H1 (cell line): ENCODE data around the gene BIK. TPM values are rescaled to one million over a fixed set of nuclear protein-coding genes. Genes with fewer than 3 reads are reported as not detected.

Source experiments
- CTCF ChIA-PET: fragments of 300-600 bp; sonication (Branson Sonifier 250); formaldehyde crosslinking; loops from one replicate; lab custom pipeline; 2021; ENCODE audit not compliant: partially characterized antibody; lab: Charles Lee
- POLR2A ChIA-PET: fragments of 300-600 bp; sonication (Branson Sonifier 250); formaldehyde crosslinking; loops from one replicate; lab custom pipeline; 2021; ENCODE audit warnings: inconsistent platforms; ENCODE audit not compliant: partially characterized antibody; lab: Charles Lee
- DNase-seq, 2 experiments: peaks; one replicate each; pipeline versions ENCODE4 v3.0.0 to v3.0.0-alpha.2; 2010 to 2022; ENCODE audit warnings: low spot score in 2 of 2, low read depth in 1 of 2, mixed read lengths in 1 of 2
- FAIRE-seq: peaks from 2 replicates; lab custom pipeline; 2011; peaks lifted over from hg19 to GRCh38; lab: Jason Lieb, UNC
- H2AFZ ChIP-seq: 2 replicates; pipeline ENCODE4 v1.8.1; 2012; ENCODE audit warnings: low read length, inconsistent platforms
- H2AK5ac ChIP-seq: 2 replicates; pipeline ENCODE4 v1.6.1; 2013; ENCODE audit warnings: low read depth, low read length
- H2BK120ac ChIP-seq: replicated peaks from 2 replicates; pipeline ENCODE3; 2013; ENCODE audit warnings: low read depth, low read length, inconsistent platforms
- H2BK12ac ChIP-seq: 2 replicates; pipeline ENCODE4 v1.6.1; 2013; ENCODE audit warnings: low read depth, low read length
- H2BK15ac ChIP-seq: 2 replicates; pipeline ENCODE4 v1.6.1; 2013; ENCODE audit warnings: low read length
- H2BK20ac ChIP-seq: 2 replicates; pipeline ENCODE4 v1.6.1; 2013; ENCODE audit warnings: low read length
- H2BK5ac ChIP-seq: 2 replicates; pipeline ENCODE4 v1.6.1; 2013; ENCODE audit warnings: low read depth, low read length
- H3K14ac ChIP-seq: 2 replicates; pipeline ENCODE4 v1.6.1; 2013; ENCODE audit warnings: inconsistent platforms; ENCODE audit not compliant: insufficient read length
- H3K18ac ChIP-seq: 2 replicates; pipeline ENCODE4 v1.6.1; 2013; ENCODE audit warnings: low read length; ENCODE audit errors: extremely low read depth
- H3K23ac ChIP-seq: 2 replicates; pipeline ENCODE4 v1.6.1; 2013; ENCODE audit warnings: inconsistent platforms; ENCODE audit not compliant: insufficient read length
- H3K23me2 ChIP-seq: 2 replicates; pipeline ENCODE4 v1.6.1; 2013; ENCODE audit warnings: low read depth, low read length
- H3K27ac ChIP-seq: 2 replicates; pipeline ENCODE4 v1.6.1; 2011; ENCODE audit warnings: low read depth, low read length, inconsistent platforms
- H3K27me3 ChIP-seq, 4 experiments: replicated peaks in 1 of 4; 1 replicate in 1 of 4; 2 replicates in 3 of 4; pipeline versions ENCODE4 v1.6.1 to v1.8.1; 2011 to 2013; ENCODE audit warnings: low read length in 3 of 4, mild to moderate bottlenecking in 3 of 4, inconsistent platforms in 2 of 4, mixed read lengths in 2 of 4, moderate library complexity in 1 of 4; ENCODE audit not compliant: control insufficient read depth in 3 of 4, insufficient read depth in 3 of 4; ENCODE audit errors: extremely low read depth in 1 of 4
- H3K36me3 ChIP-seq, 4 experiments: 2 replicates each; pipeline versions ENCODE4 v1.6.1 to v1.8.1; 2011 to 2013; ENCODE audit warnings: mild to moderate bottlenecking in 4 of 4, low read length in 3 of 4, moderate library complexity in 2 of 4, control low read depth in 1 of 4, inconsistent platforms in 1 of 4; ENCODE audit not compliant: insufficient read depth in 4 of 4, control insufficient read depth in 2 of 4
- H3K4ac ChIP-seq: replicated peaks from 2 replicates; pipeline ENCODE3; 2013; ENCODE audit warnings: low read length, low read depth, mixed read lengths, inconsistent platforms; ENCODE audit not compliant: insufficient read length
- H3K4me1 ChIP-seq, 4 experiments: replicated peaks in 1 of 4; 1 replicate in 1 of 4; 2 replicates in 3 of 4; pipeline versions ENCODE4 v1.6.1 to v1.8.1; 2011 to 2013; ENCODE audit warnings: low read length in 3 of 4, inconsistent platforms in 2 of 4, mixed read lengths in 1 of 4; ENCODE audit not compliant: insufficient read depth in 4 of 4, control insufficient read depth in 3 of 4
- H3K4me2 ChIP-seq, 2 experiments: 2 replicates each; pipeline versions ENCODE4 v1.6.1 to v1.8.1; 2011 to 2013; ENCODE audit warnings: low read depth in 2 of 2, low read length in 2 of 2, control low read depth in 1 of 2, inconsistent platforms in 1 of 2, mild to moderate bottlenecking in 1 of 2; ENCODE audit not compliant: insufficient read depth in 1 of 2
- H3K4me3 ChIP-seq, 4 experiments: fragments of 200-600, 300-600 bp in 1 of 4; sonication (generic), shearing (Covaris generic), sonication (Bioruptor Twin) in 1 of 4; 2 replicates each; pipeline versions ENCODE4 v1.5.1 to v1.8.1; 2011 to 2016; ENCODE audit warnings: low read length in 4 of 4, low read depth in 3 of 4, control low read depth in 2 of 4, inconsistent platforms in 2 of 4, mild to moderate bottlenecking in 2 of 4, mixed read lengths in 1 of 4, moderate library complexity in 1 of 4; ENCODE audit not compliant: insufficient read depth in 2 of 4; ENCODE audit errors: extremely low read depth in 1 of 4
- H3K56ac ChIP-seq: replicated peaks from 2 replicates; pipeline ENCODE3; 2013; ENCODE audit warnings: low read depth, mild to moderate bottlenecking, mixed read lengths, low read length, inconsistent platforms; ENCODE audit not compliant: insufficient read length
- H3K79me1 ChIP-seq: 2 replicates; pipeline ENCODE4 v1.6.1; 2013; ENCODE audit warnings: low read depth, low read length, control low read depth
- H3K79me2 ChIP-seq, 2 experiments: 2 replicates each; pipeline versions ENCODE4 v1.6.1 to v1.8.1; 2012 to 2013; ENCODE audit warnings: low read length in 2 of 2, mild to moderate bottlenecking in 2 of 2, inconsistent platforms in 1 of 2; ENCODE audit not compliant: insufficient read depth in 2 of 2, control insufficient read depth in 1 of 2
- H3K9ac ChIP-seq, 4 experiments: replicated peaks in 1 of 4; 1 replicate in 1 of 4; 2 replicates in 3 of 4; pipeline versions ENCODE4 v1.6.1 to v1.8.1; 2011 to 2013; ENCODE audit warnings: low read depth in 3 of 4, low read length in 3 of 4, control low read depth in 2 of 4, mild to moderate bottlenecking in 2 of 4, moderate library complexity in 2 of 4, inconsistent platforms in 1 of 4; ENCODE audit errors: extremely low read depth in 1 of 4
- H3K9me3 ChIP-seq, 2 experiments: 2 replicates each; pipeline versions ENCODE4 v1.6.1 to v1.8.1; 2012 to 2013; ENCODE audit warnings: mild to moderate bottlenecking in 2 of 2, moderate library complexity in 2 of 2, control low read depth in 1 of 2, inconsistent platforms in 1 of 2, low read depth in 1 of 2, low read length in 1 of 2, mixed read lengths in 1 of 2; ENCODE audit not compliant: insufficient read depth in 2 of 2
- H4K20me1 ChIP-seq, 2 experiments: replicated peaks in 1 of 2; 2 replicates each; pipeline versions ENCODE3 to v1.8.1; 2011 to 2013; ENCODE audit warnings: inconsistent platforms in 2 of 2, low read length in 2 of 2, mild to moderate bottlenecking in 1 of 2; ENCODE audit not compliant: insufficient read depth in 2 of 2, control insufficient read depth in 1 of 2
- H4K5ac ChIP-seq: 2 replicates; pipeline ENCODE4 v1.6.1; 2013; ENCODE audit warnings: low read length, low read depth, mixed read lengths, inconsistent platforms; ENCODE audit not compliant: insufficient read length
- H4K8ac ChIP-seq: 2 replicates; pipeline ENCODE4 v1.8.0; 2013; ENCODE audit warnings: mild to moderate bottlenecking, moderate library complexity, low read length, inconsistent platforms; ENCODE audit not compliant: insufficient read depth; ENCODE audit errors: extremely low read depth
- H4K91ac ChIP-seq: replicated peaks from 2 replicates; pipeline ENCODE3; 2013; ENCODE audit warnings: low read length, mixed read lengths, inconsistent platforms; ENCODE audit not compliant: insufficient read length
- ASH2L ChIP-seq: fragments of 200-600, 300-600 bp; sonication (generic); IDR thresholded peaks from one replicate; pipeline ENCODE4 v1.7.1; 2017; ENCODE audit warnings: low read length
- BACH1 ChIP-seq: IDR thresholded peaks from 2 replicates; pipeline ENCODE4 v1.6.1; 2012; ENCODE audit warnings: low read length, improper control_type of control experiment
- BCL11A ChIP-seq, 2 experiments: IDR thresholded peaks; one replicate each; pipeline ENCODE4 v1.6.1; 2011; ENCODE audit warnings: low read depth in 2 of 2, low read length in 2 of 2, mild to moderate bottlenecking in 2 of 2
- EP300 ChIP-seq, 2 experiments: IDR thresholded peaks; 1 replicate in 1 of 2; 2 replicates in 1 of 2; pipeline ENCODE4 v1.6.1; 2011 to 2012; ENCODE audit warnings: low read depth in 2 of 2, low read length in 2 of 2, mild to moderate bottlenecking in 2 of 2, borderline replicate concordance in 1 of 2, inconsistent platforms in 1 of 2, moderate library complexity in 1 of 2
- HDAC2 ChIP-seq, 2 experiments: fragments of 300-600 bp in 1 of 2; sonication (generic) in 1 of 2; IDR thresholded peaks; 2 replicates each; pipeline ENCODE4 v1.6.1; 2011 to 2012; ENCODE audit warnings: low read depth in 2 of 2, low read length in 2 of 2, mild to moderate bottlenecking in 2 of 2, moderate library complexity in 2 of 2, borderline replicate concordance in 1 of 2, inconsistent platforms in 1 of 2
- HDAC6 ChIP-seq: IDR thresholded peaks from one replicate; pipeline ENCODE4 v1.7.1; 2012; ENCODE audit warnings: low read depth, mild to moderate bottlenecking, inconsistent platforms, low read length, moderate library complexity
- JUN ChIP-seq: IDR thresholded peaks from 2 replicates; pipeline ENCODE4 v1.6.1; 2011; ENCODE audit warnings: low read depth, mild to moderate bottlenecking, improper control_type of control experiment, low read length
- POLR2AphosphoS5 ChIP-seq: IDR thresholded peaks from 2 replicates; pipeline ENCODE4 v1.6.1; 2011; ENCODE audit warnings: low read depth, low read length
- RFX5 ChIP-seq: IDR thresholded peaks from 2 replicates; pipeline ENCODE4 v1.6.1; 2011; ENCODE audit warnings: low read depth, low read length, improper control_type of control experiment, borderline replicate concordance
- RNF2 ChIP-seq: fragments of 200-900, 300-1000 bp; sonication (generic); IDR thresholded peaks from 2 replicates; pipeline ENCODE4 v1.7.1; 2016; ENCODE audit warnings: borderline replicate concordance, low read depth, mild to moderate bottlenecking, antibody characterized with exemption, low read length; ENCODE audit not compliant: poor library complexity, severe bottlenecking; ENCODE audit errors: missing control alignments
- RXRA ChIP-seq: IDR thresholded peaks from 2 replicates; pipeline ENCODE4 v1.6.1; 2011; ENCODE audit warnings: low read depth, mild to moderate bottlenecking, low read length, moderate library complexity; ENCODE audit not compliant: insufficient read depth
- SIN3A ChIP-seq, 2 experiments: IDR thresholded peaks in 1 of 2; conservative IDR thresholded peaks in 1 of 2; 2 replicates each; pipeline ENCODE4 v1.6.1; 2011 to 2012; ENCODE audit warnings: low read length in 2 of 2, improper control_type of control experiment in 1 of 2, low read depth in 1 of 2, mild to moderate bottlenecking in 1 of 2
- SP1 ChIP-seq: IDR thresholded peaks from 2 replicates; pipeline ENCODE4 v1.6.1; 2011; ENCODE audit warnings: low read depth, low read length
- TAF7 ChIP-seq: optimal IDR thresholded peaks from 2 replicates; pipeline ENCODE3; 2011; ENCODE audit warnings: low read depth, mild to moderate bottlenecking, inconsistent platforms, low read length, moderate library complexity, borderline replicate concordance
- WGBS, 2 experiments: shearing (Covaris generic) in 1 of 2; methylation state at CpG; one replicate each; pipeline versions ENCODE4 v1.1.6 to v1.1.7; 2013 to 2015; ENCODE audit warnings: low lambda C conversion rate in 2 of 2, mixed read lengths in 2 of 2, inconsistent platforms in 1 of 2, low coverage in 1 of 2, missing lambda C conversion rate in 1 of 2; ENCODE audit not compliant: insufficient replicate concordance in 2 of 2, insufficient coverage in 1 of 2, insufficient read length in 1 of 2; ENCODE audit errors: extremely low coverage in 1 of 2, missing lambda C conversion rate in 1 of 2; 5-methylcytosine and 5-hydroxymethylcytosine counted together
- polyA plus RNA-seq, 7 experiments: library from polyadenylated mRNA; depleted of rRNA in 3 of 7; stranded (reverse) in 5 of 7; unstranded in 2 of 7; fragments of >200 nt in 5 of 7; fragments of 200-250 nt in 2 of 7; gene quantifications; 1 replicate in 5 of 7; 2 replicates in 1 of 7; 4 replicates in 1 of 7; pipeline versions ENCODE4 v1.2.1 to v1.2.3, GENCODE V29; 2011 to 2013; ENCODE audit warnings: missing spikeins in 2 of 7, mixed read lengths in 2 of 7
- total RNA-seq: library from RNA; stranded (reverse); fragmentation: NEBNext Ultra II Directional; extraction: Animal tissue kit (Norgen Biotek cat#: 25700); gene quantifications from 2 replicates; pipeline ENCODE4 v1.2.1, GENCODE V29; 2021

BIK gene
- total and polyA plus RNA-seq, 2 of the 8 experiments (the other 6 are each of a cell fraction or from before 2014, with no cell fraction given): 3.3 to 5.5 TPM

GRCh38 chr22:43100225-43100624 lies 10.3 kb upstream of the BIK start:
- H3K79me1 ChIP-seq: no peaks in the 10 kb centered on the region
- no peak overlapping the region for H4K8ac ChIP-seq
- H2BK15ac ChIP-seq: no peak overlapping the region
- H3K4me3 ChIP-seq: no peak overlapping the region
- H4K91ac ChIP-seq: no peak overlapping the region
- 72% methylated on average over 5 of the region's 5 CpGs; no CpG with 5 or more reads in 1 of the 2 experiments for WGBS, 2 experiments
- H3K4ac ChIP-seq: no peak overlapping the region
- no peak overlapping the region for H2BK12ac ChIP-seq
- H2BK5ac ChIP-seq: no peak overlapping the region
- no peaks in the 10 kb centered on the region for H3K27me3 ChIP-seq
- peaks cover 0 to 2% of the 10 kb centered on the region in 2 experiments for H4K20me1 ChIP-seq
- FAIRE-seq: no peak
- no peak overlapping the region for H2BK20ac ChIP-seq
- DNase-seq: no peak
- H2BK120ac ChIP-seq: no peak overlapping the region
- H3K23me2 ChIP-seq: peaks cover 3% of the 10 kb centered on the region; the same call in 1 of the 2 replicates
- H3K79me2 ChIP-seq: no peaks in the 10 kb centered on the region
- H2AK5ac ChIP-seq: no peak overlapping the region
- no peak overlapping the region for H3K14ac ChIP-seq
- ChIA-PET CTCF (no interaction called here), POLR2A (no interaction called here)
- no peak overlapping the region for H3K9ac ChIP-seq
- H4K5ac ChIP-seq: no peak overlapping the region
- no peaks in the 10 kb centered on the region for H3K36me3 ChIP-seq
- H3K23ac ChIP-seq: no peak overlapping the region
- H3K56ac ChIP-seq: no peak overlapping the region
- H3K4me1 ChIP-seq: no peaks in the 10 kb centered on the region
- H3K9me3 ChIP-seq: no peaks in the 10 kb centered on the region; a peak in 1 of 4 replicates
- H3K18ac ChIP-seq: no peak overlapping the region
- no peak overlapping the region for H2AFZ ChIP-seq
- H3K4me2 ChIP-seq: no peak overlapping the region
- no peak overlapping the region for H3K27ac ChIP-seq
- no peak for TF ChIP-seq BCL11A (IDR thresholded peaks at IDR 0.05; ENCODE audit: low read depth in 2 of 2, low read length in 2 of 2)
- no peak for TF ChIP-seq RFX5
- TF ChIP-seq TAF7: no peak
- TF ChIP-seq JUN: no peak
- TF ChIP-seq RNF2: no peak
- no peak for TF ChIP-seq SIN3A (conservative IDR thresholded peaks at IDR 0.05 in 1 of 2, IDR thresholded peaks at IDR 0.05 in 1 of 2; ENCODE audit: low read depth in 1 of 2, low read length in 2 of 2)
- TF ChIP-seq POLR2AphosphoS5: no peak
- TF ChIP-seq HDAC6: no peak
- TF ChIP-seq RXRA: no peak
- no peak for TF ChIP-seq HDAC2 (IDR thresholded peaks at IDR 0.05; ENCODE audit: borderline replicate concordance in 1 of 2, low read depth in 2 of 2, low read length in 2 of 2)
- TF ChIP-seq EP300 (IDR thresholded peaks at IDR 0.05; ENCODE audit: borderline replicate concordance in 1 of 2, low read depth in 2 of 2, low read length in 2 of 2): no peak
- TF ChIP-seq SP1: no peak
- no peak for TF ChIP-seq ASH2L
- TF ChIP-seq BACH1: no peak
